Glutamatergic neuron (in vitro differentiated cells): Measurements from ENCODE around the gene RGS17. TPM values are rescaled to one million over a fixed set of nuclear protein-coding genes. Genes with fewer than 3 reads are reported as not detected.

Experiments
- DNase-seq: peaks from one replicate; pipeline ENCODE4 v3.0.0; 2022
- H3K27ac Mint-ChIP-seq: one replicate; pipeline ENCODE4 v1.8.0; 2020; ENCODE audit warnings: mild to moderate bottlenecking, mixed read lengths, inconsistent platforms; ENCODE audit not compliant: unreplicated experiment
- H3K27me3 Mint-ChIP-seq: one replicate; pipeline ENCODE4 v1.8.0; 2020; ENCODE audit warnings: mild to moderate bottlenecking, moderate library complexity, mixed read lengths, inconsistent platforms; ENCODE audit not compliant: unreplicated experiment
- H3K36me3 Mint-ChIP-seq: one replicate; pipeline ENCODE4 v1.8.0; 2020; ENCODE audit warnings: mild to moderate bottlenecking, mixed read lengths, inconsistent platforms; ENCODE audit not compliant: unreplicated experiment
- H3K4me1 Mint-ChIP-seq: one replicate; pipeline ENCODE4 v1.8.0; 2020; ENCODE audit warnings: mild to moderate bottlenecking, low read depth, mixed read lengths, inconsistent platforms; ENCODE audit not compliant: unreplicated experiment
- H3K4me3 Mint-ChIP-seq: one replicate; pipeline ENCODE4 v1.8.0; 2020; ENCODE audit warnings: mild to moderate bottlenecking, mixed read lengths, inconsistent platforms; ENCODE audit not compliant: unreplicated experiment
- H3K9me3 Mint-ChIP-seq: one replicate; pipeline ENCODE4 v1.8.0; 2020; ENCODE audit warnings: mild to moderate bottlenecking, moderate library complexity, mixed read lengths, inconsistent platforms; ENCODE audit not compliant: unreplicated experiment
- total RNA-seq: library from RNA; stranded (reverse); fragmentation: NEBNext Ultra II Directional; extraction: Animal tissue kit (Norgen Biotek cat#: 25700); gene quantifications from one replicate; pipeline ENCODE4 v1.2.1, GENCODE V29; 2021; ENCODE audit not compliant: unreplicated experiment
- TF ChIP-seq, protein P1 (sequence below): fragments of 200-600 bp; sonication (generic); IDR thresholded peaks from one replicate; pipeline ENCODE4 v1.5.0; 2021; ENCODE audit not compliant: partially characterized antibody, unreplicated experiment

RGS17 gene
- total RNA-seq, 1 donor from 2014 or later: 11.5 TPM

DNA sequence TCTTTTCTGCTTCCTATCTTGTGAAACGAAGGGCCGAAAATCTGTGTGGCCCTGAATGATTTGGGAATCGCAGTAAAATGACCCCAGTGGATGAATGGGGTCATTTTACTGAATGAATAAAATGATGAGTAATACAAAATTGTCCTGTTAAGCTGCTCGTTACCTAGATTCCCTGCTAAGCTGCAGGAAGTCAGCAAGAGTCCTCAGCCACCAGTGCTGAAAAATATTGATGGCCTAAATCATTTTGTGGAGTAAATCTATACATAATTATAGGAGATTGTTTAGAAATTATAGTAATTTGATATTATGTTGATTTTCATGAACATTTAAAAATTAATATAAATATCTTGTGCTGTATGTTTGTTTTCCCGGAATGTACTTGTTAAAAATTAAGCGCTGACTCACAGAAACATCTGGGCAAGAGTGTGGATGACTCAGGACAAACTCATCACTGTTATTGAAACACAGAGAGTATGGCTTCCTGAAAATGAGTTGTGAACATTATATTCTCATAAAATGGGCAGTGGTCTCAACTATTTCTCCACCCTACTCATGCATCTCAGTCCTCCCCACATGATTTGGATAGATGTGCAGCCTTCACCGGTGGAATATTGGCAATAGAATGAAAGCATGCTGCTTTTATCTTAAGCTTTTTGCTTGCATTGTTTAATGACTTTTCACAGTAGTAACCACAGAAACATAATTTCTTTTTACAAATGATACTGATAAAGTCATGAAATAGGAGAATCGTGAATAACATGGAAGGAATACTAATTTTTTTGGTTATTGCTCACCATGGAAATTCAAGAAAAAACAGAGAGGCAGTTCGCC lies 36.2 kb upstream of the RGS17 start:
- H3K4me1 Mint-ChIP-seq: peaks cover 9% of the 10 kb centered on the region
- H3K9me3 Mint-ChIP-seq: peaks cover 9% of the 10 kb centered on the region
- TF ChIP-seq, protein P1, sequence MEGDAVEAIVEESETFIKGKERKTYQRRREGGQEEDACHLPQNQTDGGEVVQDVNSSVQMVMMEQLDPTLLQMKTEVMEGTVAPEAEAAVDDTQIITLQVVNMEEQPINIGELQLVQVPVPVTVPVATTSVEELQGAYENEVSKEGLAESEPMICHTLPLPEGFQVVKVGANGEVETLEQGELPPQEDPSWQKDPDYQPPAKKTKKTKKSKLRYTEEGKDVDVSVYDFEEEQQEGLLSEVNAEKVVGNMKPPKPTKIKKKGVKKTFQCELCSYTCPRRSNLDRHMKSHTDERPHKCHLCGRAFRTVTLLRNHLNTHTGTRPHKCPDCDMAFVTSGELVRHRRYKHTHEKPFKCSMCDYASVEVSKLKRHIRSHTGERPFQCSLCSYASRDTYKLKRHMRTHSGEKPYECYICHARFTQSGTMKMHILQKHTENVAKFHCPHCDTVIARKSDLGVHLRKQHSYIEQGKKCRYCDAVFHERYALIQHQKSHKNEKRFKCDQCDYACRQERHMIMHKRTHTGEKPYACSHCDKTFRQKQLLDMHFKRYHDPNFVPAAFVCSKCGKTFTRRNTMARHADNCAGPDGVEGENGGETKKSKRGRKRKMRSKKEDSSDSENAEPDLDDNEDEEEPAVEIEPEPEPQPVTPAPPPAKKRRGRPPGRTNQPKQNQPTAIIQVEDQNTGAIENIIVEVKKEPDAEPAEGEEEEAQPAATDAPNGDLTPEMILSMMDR: no peak
- peaks cover 4% of the 10 kb centered on the region for H3K27me3 Mint-ChIP-seq
- H3K27ac Mint-ChIP-seq: no peak overlapping the region
- H3K4me3 Mint-ChIP-seq: no peak overlapping the region
- no peaks in the 10 kb centered on the region for H3K36me3 Mint-ChIP-seq
- DNase-seq: no peak

DNA sequence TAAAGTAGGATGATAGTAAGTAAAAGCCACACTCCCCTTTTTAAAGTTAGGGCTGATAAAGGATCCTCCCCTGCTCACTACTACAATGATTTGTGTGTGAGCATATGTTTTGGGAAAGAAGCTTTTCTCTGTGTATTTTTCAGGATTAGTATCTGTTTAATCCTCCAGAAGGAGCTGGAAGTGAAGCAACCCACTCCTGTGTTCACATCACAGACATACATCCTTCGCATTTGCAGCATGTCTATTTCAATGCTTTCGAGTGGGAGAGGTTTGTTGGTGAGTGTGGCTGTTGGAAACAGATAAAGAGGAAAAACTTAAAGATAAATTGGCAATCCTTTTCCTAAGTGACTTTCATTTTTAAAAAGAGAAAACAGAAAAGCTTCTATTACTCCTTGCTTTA lies 31.6 kb upstream of the RGS17 start:
- Mint-ChIP-seq H3K27me3 (no peaks in the 10 kb centered on the region), H3K4me1 (no peaks in the 10 kb centered on the region), H3K9me3 (no peaks in the 10 kb centered on the region), H3K27ac (no peak overlapping the region), H3K36me3 (peaks cover 8% of the 10 kb centered on the region), H3K4me3 (no peak overlapping the region)
- TF ChIP-seq, protein P1: no peak
- DNase-seq: no peak

DNA sequence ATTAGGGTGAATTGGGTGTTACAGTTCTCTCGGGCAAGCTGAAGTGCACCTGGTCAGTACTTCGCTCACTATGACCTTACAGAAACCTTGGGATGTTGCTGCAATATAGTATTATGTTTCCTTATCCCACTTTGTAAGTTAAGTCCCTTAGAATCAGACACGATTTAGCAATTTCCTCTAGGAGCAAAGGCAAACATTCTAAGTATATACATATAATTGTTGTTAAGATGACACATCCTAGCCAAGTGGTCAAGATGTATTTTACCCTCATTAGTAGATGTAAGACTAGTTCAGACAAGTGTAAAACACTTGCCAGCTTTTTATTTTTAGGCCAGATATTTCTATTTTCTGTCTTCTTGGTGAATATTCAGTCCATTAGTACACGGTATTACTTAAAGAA lies 31.1 kb upstream of the RGS17 start:
- TF ChIP-seq, protein P1: no peak
- H3K9me3 Mint-ChIP-seq: no peaks in the 10 kb centered on the region

DNA sequence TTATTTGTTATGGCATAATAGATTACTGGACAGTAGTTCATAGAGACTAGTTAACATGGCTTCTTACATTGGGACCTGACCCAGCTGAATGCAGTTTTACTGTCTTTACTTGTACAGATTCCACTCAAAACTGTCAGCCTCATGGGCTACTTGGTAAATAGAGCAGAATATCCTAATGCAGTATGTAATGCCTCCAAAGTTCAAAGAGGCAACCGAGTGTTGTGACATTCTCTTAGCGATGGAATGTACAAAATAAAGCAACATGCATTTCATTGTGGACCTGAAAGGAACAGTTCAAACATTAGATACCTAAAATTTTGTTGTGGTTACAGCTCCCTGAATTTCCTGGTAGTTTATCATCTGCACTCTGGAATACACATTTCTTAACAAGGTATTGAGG lies 29.1 kb upstream of the RGS17 start:
- H3K9me3 Mint-ChIP-seq: no peaks in the 10 kb centered on the region

More for the DNA sequence above, 31.1 kb upstream of the RGS17 start:
- Mint-ChIP-seq H3K27me3 (no peaks in the 10 kb centered on the region), H3K27ac (no peak overlapping the region), H3K4me3 (no peak overlapping the region), H3K4me1 (no peaks in the 10 kb centered on the region), H3K36me3 (peaks cover 8% of the 10 kb centered on the region)
- no peak for DNase-seq

More for the DNA sequence above, 29.1 kb upstream of the RGS17 start:
- no peaks in the 10 kb centered on the region for H3K4me1 Mint-ChIP-seq
- no peak overlapping the region for H3K27ac Mint-ChIP-seq
- TF ChIP-seq, protein P1: no peak
- no peak for DNase-seq
- H3K36me3 Mint-ChIP-seq: peaks cover 8% of the 10 kb centered on the region
- no peak overlapping the region for H3K4me3 Mint-ChIP-seq
- no peaks in the 10 kb centered on the region for H3K27me3 Mint-ChIP-seq
